Thyroid gland (tissue), 4 donors: Measurements from ENCODE around the gene PRCD.
"Not testable (repeated sequence)": the region's sequence is repeated elsewhere in the genome, so short reads cannot be mapped to it uniquely, and the experiment has no call there.

ENCODE experiments used
- POLR2A ChIP-seq, 2 donors: fragments of 450-650 bp; IDR thresholded peaks; one replicate each; pipeline ENCODE4 v1.6.1; 2017; ENCODE audit warnings: antibody characterized with exemption in 2 of 2, mild to moderate bottlenecking in 2 of 2, moderate library complexity in 1 of 2
- TF ChIP-seq, protein P1 (sequence below), 6 experiments: fragments of 200-600 bp in 3 of 6; fragments of 450-650 bp in 3 of 6; sonication (generic) in 3 of 6; IDR thresholded peaks; one replicate each; pipeline ENCODE4 v1.5.1; 2016 to 2019; ENCODE audit warnings: antibody characterized with exemption in 6 of 6, mild to moderate bottlenecking in 2 of 6, inconsistent platforms in 1 of 6, moderate library complexity in 1 of 6

DNA sequence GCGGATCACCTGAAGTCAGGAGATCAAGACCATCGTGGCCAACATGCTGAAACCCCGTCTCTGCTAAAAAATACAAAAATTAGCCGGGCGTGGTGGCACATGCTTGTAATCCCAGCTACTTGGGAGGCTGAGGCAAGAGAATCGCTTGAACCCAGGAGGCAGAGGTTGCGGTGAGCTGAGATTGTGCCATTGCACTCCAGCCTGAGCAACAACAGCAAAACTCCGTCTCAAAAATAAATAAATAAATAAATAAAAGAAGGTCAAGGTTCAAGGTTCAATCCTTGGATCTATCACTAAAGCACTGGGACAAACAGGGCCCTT, 14.4 kb upstream of the PRCD start:
- TF ChIP-seq, protein P1, sequence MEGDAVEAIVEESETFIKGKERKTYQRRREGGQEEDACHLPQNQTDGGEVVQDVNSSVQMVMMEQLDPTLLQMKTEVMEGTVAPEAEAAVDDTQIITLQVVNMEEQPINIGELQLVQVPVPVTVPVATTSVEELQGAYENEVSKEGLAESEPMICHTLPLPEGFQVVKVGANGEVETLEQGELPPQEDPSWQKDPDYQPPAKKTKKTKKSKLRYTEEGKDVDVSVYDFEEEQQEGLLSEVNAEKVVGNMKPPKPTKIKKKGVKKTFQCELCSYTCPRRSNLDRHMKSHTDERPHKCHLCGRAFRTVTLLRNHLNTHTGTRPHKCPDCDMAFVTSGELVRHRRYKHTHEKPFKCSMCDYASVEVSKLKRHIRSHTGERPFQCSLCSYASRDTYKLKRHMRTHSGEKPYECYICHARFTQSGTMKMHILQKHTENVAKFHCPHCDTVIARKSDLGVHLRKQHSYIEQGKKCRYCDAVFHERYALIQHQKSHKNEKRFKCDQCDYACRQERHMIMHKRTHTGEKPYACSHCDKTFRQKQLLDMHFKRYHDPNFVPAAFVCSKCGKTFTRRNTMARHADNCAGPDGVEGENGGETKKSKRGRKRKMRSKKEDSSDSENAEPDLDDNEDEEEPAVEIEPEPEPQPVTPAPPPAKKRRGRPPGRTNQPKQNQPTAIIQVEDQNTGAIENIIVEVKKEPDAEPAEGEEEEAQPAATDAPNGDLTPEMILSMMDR (IDR thresholded peaks at IDR 0.05): not testable (repeated sequence)
- TF ChIP-seq POLR2A (IDR thresholded peaks at IDR 0.05): not testable (repeated sequence)
